D341Med (cell line): Measurements from ENCODE around the gene USP4.
"Not testable (repeated sequence)": the region's sequence is repeated elsewhere in the genome, so short reads cannot be mapped to it uniquely, and the experiment has no call there.

Source experiments
- DNase-seq: peaks from one replicate; pipeline ENCODE4 v3.0.0; 2012; ENCODE audit warnings: low spot score

USP4 gene

GRCh38 chr3:49339941-49340800 is at the start of gene USP4:
TSS of gene USP4 (minus strand) at chr3:49340053. CDS start at chr3:49340024, 29 bp downstream.
- peak; percentile 95 for DNase-seq

DNA sequence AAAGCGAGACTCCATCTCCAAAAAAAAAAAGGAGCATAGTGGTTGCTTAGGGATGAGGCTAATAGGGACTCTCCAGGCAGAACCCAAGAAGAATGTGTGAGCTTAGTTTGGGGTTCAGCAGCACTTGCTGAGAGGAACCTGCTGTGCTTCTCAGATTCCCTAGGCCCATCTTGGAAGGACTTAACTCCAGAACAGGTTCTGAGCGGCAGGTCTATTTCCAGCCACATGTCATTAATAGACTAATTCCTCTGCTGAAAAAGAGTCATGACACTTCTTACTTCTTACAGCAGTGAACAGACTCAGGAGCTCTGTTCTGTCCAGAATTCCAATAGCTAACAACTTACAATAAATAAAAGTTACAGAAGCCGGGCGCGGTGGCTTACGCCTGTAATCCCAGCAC is 49.4 kb upstream of the USP4 start:
- no peak for DNase-seq

DNA sequence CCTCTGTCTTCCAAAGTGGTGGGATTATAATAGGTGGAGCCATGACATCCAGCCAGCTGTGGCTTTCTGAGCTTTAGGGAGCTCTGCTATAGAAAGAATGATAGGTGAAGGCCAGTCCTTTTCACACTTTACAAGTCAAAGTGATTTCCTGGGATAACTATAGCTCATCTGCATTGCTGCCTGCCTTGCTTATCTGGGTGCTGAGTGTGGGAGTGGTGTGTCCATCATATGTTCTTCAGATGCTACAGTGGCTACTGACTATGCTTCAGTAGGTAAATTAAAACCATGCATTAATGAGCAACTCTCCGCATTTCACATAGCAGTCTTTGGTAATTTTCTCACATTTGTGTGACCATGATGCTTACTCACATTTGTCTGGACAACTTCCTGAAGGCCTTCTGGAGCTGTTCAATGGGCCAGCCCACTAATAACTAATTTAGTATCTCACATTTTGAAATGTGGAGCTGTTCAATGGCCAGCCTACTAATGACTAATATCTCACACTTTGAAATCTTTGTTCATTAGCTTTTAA is 48.5 kb upstream of the USP4 start:
- DNase-seq, result no peak

DNA sequence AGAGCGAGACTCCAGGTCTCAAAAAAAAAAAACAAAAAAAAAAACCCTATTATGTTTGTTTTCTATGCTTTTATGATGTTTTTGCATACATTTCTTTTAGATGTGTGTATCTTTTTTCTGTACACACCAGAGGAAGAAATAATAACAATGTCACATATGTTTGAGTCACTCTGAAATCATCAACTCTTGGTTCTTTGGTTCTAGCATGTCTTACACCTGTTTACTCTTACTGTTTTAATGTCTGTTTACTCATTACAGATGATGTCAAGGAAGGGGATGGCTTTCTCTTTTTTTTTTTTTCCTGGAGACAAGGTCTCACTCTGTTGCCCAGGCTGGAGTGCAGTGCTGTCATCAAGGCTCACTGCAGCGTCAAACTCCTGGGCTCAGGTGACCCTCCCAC is 47.9 kb upstream of the USP4 start:
- no peak for DNase-seq

- no peak for DNase-seq
Observed at GRCh38 chr3:49386056-49386756, 46.4 kb upstream of the USP4 start.

DNA sequence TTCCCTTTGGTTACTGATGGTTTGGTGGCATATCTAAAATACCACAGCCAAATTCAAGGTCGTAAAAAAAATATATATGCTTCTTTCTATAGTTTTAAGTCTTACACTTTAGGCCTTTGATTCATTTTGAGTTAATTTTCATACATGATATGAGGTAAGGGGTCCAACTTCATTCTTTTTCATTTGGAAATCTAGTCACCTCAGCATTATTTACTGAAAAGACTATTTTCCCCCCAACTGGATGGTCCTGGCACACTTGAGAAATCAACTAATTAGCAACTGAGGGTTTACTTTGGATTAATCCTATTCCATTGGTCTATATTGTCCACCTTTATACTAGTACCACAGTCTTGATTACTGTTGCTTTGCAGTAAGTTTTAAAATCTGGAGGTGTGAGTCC is 45.8 kb upstream of the USP4 start:
- DNase-seq, result no peak

- DNase-seq, result no peak
Observed at GRCh38 chr3:49383387-49383786, 43.5 kb upstream of the USP4 start.

- DNase-seq, result no peak
Observed at GRCh38 chr3:49378249-49378895, 38.5 kb upstream of the USP4 start.

- no peak for DNase-seq
Observed at GRCh38 chr3:49377483-49377882, 37.6 kb upstream of the USP4 start.

GRCh38 chr3:49371946-49372345 is 32.1 kb upstream of the USP4 start:
- no peak for DNase-seq

DNA sequence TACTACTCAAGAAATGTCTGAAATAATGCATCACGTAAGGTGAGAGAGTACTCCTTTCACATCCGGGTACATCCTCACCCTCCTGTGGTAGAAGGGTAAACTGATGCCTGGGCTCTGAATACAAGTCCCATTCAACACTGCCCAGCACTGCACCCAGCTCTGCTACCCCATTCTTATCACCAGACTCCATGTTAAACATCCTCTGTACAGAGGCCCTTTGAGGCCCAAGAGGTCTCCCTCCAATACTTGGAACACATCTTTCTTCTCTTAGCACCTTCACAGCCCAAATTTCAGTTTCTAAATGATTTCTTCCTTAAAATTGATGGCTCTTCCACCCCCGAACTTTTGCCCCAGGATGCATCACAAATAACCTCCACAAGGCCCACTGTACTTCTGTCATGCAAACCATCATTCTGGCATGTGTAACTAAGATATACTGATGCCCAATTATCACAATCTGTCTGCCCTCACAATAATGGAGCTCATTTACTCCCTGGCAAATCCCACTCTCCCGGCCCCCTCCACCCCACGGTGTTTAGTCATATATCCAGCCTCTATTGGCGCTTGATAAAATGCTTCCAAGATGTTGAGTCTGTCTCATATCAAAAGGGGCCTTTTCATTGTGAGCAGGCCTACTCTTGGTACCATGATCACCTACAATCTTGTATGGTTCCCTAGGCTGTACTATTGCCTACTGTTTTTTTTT is 30.9 kb upstream of the USP4 start:
- no peak for DNase-seq

DNA sequence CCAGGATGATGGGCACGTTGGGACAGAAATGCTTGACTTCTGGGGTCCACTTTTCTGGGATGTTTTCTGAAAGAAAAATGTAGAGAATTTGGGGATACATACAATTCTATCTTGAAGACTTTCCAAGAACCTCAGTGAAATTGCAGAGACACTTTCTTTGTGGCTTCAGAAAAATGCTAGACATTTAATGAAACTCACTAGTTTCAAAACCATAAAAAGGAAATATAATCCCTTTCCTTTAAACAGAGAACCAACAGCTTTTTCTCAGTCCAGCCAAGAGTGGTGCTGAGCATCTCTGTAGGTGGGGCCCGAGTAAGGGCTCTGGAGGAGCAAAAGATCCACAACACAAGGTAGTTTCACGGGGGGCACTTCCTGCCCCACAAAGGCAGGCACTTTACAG is 22.7 kb upstream of the USP4 start:
- no peak for DNase-seq

- no peak for DNase-seq
Observed at GRCh38 chr3:49359623-49360022, 19.8 kb upstream of the USP4 start.

- DNase-seq, result no peak
Observed at GRCh38 chr3:49358884-49359225, 19.0 kb upstream of the USP4 start.

DNA sequence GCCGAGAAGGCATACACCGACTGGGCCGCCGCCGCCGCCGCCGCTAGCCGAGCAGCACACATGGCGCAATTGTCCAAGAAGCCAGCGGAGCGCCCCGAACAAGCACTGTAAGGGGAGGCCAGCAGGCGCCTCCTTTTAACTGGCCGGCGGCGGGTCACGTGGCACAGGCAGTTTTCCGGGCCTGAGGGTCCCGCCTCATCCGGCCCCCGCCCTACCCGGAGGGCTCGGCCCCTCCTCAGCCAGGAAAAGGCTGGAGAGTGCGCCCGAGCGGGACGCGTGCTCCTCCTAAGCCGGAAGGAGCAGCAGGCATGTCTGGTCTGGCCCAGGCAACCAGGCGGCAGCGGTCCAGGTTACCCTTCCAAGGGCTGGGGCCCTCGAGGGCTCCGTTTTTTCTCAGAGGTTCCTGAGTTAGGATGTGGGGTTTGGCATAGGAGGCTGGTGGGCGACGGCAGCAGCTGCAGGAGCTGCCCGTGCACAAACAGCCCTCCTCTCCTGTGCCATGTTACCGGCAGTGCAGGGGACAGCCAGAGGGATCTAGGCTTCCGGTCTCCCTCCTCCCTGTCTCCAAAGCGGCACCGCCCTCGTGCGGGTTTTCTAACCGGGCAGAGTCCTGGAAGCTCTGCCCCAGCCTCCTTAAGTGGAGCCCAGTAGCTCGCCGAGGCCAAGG is 18.5 kb upstream of the USP4 start, which contains the start of gene GPX1:
Gene GPX1, minus strand, starts transcription at position 137 of the 667 bp plus-strand sequence. Its CDS starts 75 bp downstream, at position 62.
- DNase-seq, result peak; percentile 97

GRCh38 chr3:49357443-49358216 is 17.8 kb upstream of the USP4 start:
- DNase-seq, result peak; percentile 48

DNA sequence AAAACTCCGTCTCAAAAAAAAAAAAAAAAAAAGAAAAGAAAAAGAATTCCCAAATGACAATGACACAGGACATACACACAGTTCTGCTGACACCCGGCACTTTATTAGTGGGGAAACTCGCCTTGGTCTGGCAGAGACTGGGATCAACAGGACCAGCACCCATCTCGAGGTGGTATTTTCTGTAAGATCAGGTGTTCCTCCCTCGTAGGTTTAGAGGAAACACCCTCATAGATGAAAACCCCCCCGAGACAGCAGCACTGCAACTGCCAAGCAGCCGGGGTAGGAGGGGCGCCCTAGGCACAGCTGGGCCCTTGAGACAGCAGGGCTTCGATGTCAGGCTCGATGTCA is 17.2 kb upstream of the USP4 start:
- DNase-seq, result not testable (repeated sequence)

GRCh38 chr3:49352890-49353421 is 13.1 kb upstream of the USP4 start:
- peak; percentile 17 for DNase-seq

- no peak for DNase-seq
Observed at GRCh38 chr3:49352281-49352680, 12.4 kb upstream of the USP4 start.

DNA sequence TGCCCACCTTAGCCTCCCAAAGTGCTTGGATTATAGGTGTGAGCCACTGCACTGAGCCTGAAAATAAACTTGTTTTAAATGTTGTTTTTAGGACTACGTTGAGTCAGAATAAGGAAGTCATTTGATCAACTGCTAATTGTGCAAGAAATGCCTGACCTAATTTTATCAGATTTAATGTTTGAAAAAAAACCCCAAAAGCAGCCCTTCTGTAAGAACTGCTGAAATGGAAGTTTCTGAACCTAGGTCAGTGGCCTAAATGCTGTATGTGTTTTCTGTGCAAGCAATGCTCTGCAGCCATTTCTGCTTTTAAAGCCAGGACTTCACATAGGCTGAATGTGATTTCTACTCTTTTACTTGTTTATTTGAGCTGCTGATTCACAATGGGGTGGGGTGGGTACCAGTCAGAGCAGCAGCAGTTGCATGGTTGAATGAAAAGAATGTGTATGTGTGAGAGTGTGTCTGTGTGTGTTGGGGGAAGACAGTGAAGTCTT is 11.7 kb upstream of the USP4 start:
- no peak for DNase-seq
